T-cell (primary cell): ENCODE data around the gene CAMKK1. TPM values are rescaled to one million over a fixed set of nuclear protein-coding genes. Genes with fewer than 3 reads are reported as not detected.

Experiments
- ATAC-seq, 4 experiments: fragments of 200-7000 bp in 3 of 4; fragments of 150-1000 bp in 1 of 4; cut with Tn5 transposase; replicated peaks in 1 of 4; 1 replicate in 3 of 4; 2 replicates in 1 of 4; pipeline ENCODE4 v1.10.0; 2021; ENCODE audit warnings: moderate library complexity in 3 of 4, mild to moderate bottlenecking in 2 of 4, moderate number of reproducible peaks in 1 of 4
- CTCF ChIA-PET, 2 donors: fragments of 300-600 bp; sonication (Branson Sonifier 250); formaldehyde crosslinking; loops; one replicate each; lab custom pipeline; 2022; ENCODE audit warnings: antibody characterized with exemption in 2 of 2; lab: Charles Lee
- POLR2A ChIA-PET, 2 donors: fragments of 300-600 bp; sonication (Branson Sonifier 250); formaldehyde crosslinking; loops; one replicate each; lab custom pipeline; 2022; ENCODE audit warnings: antibody characterized with exemption in 2 of 2; lab: Charles Lee
- DNase-seq, 35 experiments: peaks; one replicate each; pipeline versions ENCODE4 v3.0.0 to v3.0.0-alpha.2; 2013 to 2023
- H3K27ac ChIP-seq: one replicate; pipeline ENCODE4 v1.5.1; 2013; ENCODE audit warnings: low read length
- H3K27me3 ChIP-seq, 2 experiments: replicated peaks in 1 of 2; 1 replicate in 1 of 2; 2 replicates in 1 of 2; pipeline versions ENCODE4 v1.6.1 to v1.7.0; 2013; ENCODE audit warnings: low read length in 1 of 2, mixed read lengths in 1 of 2; ENCODE audit not compliant: control insufficient read depth in 2 of 2, insufficient read depth in 2 of 2; ENCODE audit errors: extremely low read depth in 1 of 2
- H3K36me3 ChIP-seq, 2 donors: 1 replicate in 1 of 2; 2 replicates in 1 of 2; pipeline versions ENCODE4 v1.6.1 to v1.7.0; 2013; ENCODE audit warnings: low read length in 1 of 2; ENCODE audit not compliant: control insufficient read depth in 2 of 2, insufficient read depth in 1 of 2; ENCODE audit errors: extremely low read depth in 1 of 2
- H3K4me1 ChIP-seq, 2 experiments: 1 replicate in 1 of 2; 2 replicates in 1 of 2; pipeline versions ENCODE4 v1.6.1 to v1.7.0; 2013; ENCODE audit warnings: low read length in 2 of 2, mixed read lengths in 1 of 2; ENCODE audit not compliant: insufficient read depth in 2 of 2, control insufficient read depth in 1 of 2; ENCODE audit errors: extremely low read depth in 1 of 2
- H3K4me3 ChIP-seq, 2 donors: 1 replicate in 1 of 2; 2 replicates in 1 of 2; pipeline versions ENCODE4 v1.5.1 to v1.7.0; 2013; ENCODE audit warnings: mild to moderate bottlenecking in 2 of 2, low read length in 1 of 2, moderate library complexity in 1 of 2; ENCODE audit not compliant: control insufficient read depth in 1 of 2; ENCODE audit errors: extremely low read depth in 1 of 2
- H3K9me3 ChIP-seq: 2 replicates; pipeline ENCODE4 v1.7.0; 2013
- H3K27ac Mint-ChIP-seq, 2 donors: one replicate each; pipeline ENCODE4 v1.8.0; 2020 to 2021; ENCODE audit warnings: mild to moderate bottlenecking in 2 of 2, mixed read lengths in 2 of 2
- H3K27me3 Mint-ChIP-seq, 2 donors: one replicate each; pipeline ENCODE4 v1.8.0; 2021 to 2022; ENCODE audit warnings: mixed read lengths in 2 of 2
- H3K36me3 Mint-ChIP-seq: one replicate; pipeline ENCODE4 v1.8.0; 2021; ENCODE audit warnings: mixed read lengths
- H3K4me1 Mint-ChIP-seq, 3 donors: one replicate each; pipeline ENCODE4 v1.8.0; 2020 to 2022; ENCODE audit warnings: mixed read lengths in 3 of 3, mild to moderate bottlenecking in 1 of 3
- H3K4me3 Mint-ChIP-seq, 3 donors: one replicate each; pipeline ENCODE4 v1.8.0; 2020 to 2022; ENCODE audit warnings: mild to moderate bottlenecking in 3 of 3, mixed read lengths in 3 of 3, moderate library complexity in 3 of 3
- H3K9me3 Mint-ChIP-seq, 3 donors: one replicate each; pipeline ENCODE4 v1.8.0; 2020 to 2022; ENCODE audit warnings: mixed read lengths in 3 of 3
- WGBS: methylation state at CpG from one replicate; pipeline ENCODE4 v1.1.5; 2013; ENCODE audit warnings: missing lambda C conversion rate; ENCODE audit not compliant: insufficient coverage; 5-methylcytosine and 5-hydroxymethylcytosine counted together
- total RNA-seq, 35 experiments: library from RNA in 6 of 35; stranded (reverse) in 6 of 35; fragments of 120-200 nt in 1 of 35; gene quantifications; one replicate each; pipeline versions ENCODE4 v1.2.1 to v1.2.4 and lab custom pipeline; 2013 to 2026

Gene CAMKK1
- total RNA-seq, 5 donors from 2014 or later (not counting 1 experiment from before 2014, with no cell fraction given) = 5.3 to 11.0 (median 6.0) TPM

DNA sequence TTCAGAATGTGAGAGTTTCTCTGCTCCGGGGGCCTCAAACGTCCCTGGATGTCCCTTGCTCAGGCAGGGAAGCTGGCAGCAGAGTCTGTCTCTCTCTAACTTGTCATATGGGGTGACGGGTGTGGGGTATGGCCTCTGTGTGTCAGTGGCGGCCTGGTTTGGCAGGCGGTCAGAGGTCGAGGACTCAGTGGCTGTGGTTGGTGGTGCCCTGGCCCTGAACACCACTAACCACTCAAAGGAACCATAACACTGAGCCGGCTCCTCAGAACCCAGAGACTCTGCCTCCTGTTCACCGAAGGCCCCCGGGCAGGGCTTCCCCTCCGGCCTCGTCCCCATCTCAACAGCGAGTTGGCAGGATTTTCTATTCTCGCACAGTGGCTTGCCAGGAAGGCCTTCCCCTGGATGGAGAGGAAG is 22.7 kb upstream of the CAMKK1 start:
- Histone ChIP-seq H3K27ac (no peak overlapping the region), H3K9me3 (no peaks in the 10 kb centered on the region), H3K36me3 (no peaks in the 10 kb centered on the region), H3K27me3 (peaks cover 0 to 4% of the 10 kb centered on the region in 2 experiments), H3K4me3 (no peak overlapping the region), H3K4me1 (peaks cover 21 to 59% of the 10 kb centered on the region in 2 experiments)
- no peaks in the 10 kb centered on the region for H3K27me3 Mint-ChIP-seq
- peak overlapping the region; percentile 28 to 48 for H3K27ac Mint-ChIP-seq
- H3K9me3 Mint-ChIP-seq = no peaks in the 10 kb centered on the region
- POLR2A ChIA-PET = no interaction called here
- peaks cover 38 to 57% (median 48%) of the 10 kb centered on the region in 3 donors for H3K4me1 Mint-ChIP-seq
- CTCF ChIA-PET = interaction anchor here in 1 of 2 donors (0.6 kb wide), 1 partner anchor 35 kb away, joined by 7 read pairs; no protein-coding TSS in a partner anchor
- no peaks in the 10 kb centered on the region for H3K36me3 Mint-ChIP-seq
- ATAC-seq (no peak), DNase-seq (peak in 3 of 35 experiments; percentile 11 to 19 (median 13))
- H3K4me3 Mint-ChIP-seq = peak overlapping the region in 2 of 3 donors; percentile 60 to 71
- 81% methylated on average over 11 of the region's 13 CpGs for WGBS

- H3K36me3 Mint-ChIP-seq = no peaks in the 10 kb centered on the region
- Histone ChIP-seq H3K9me3 (no peaks in the 10 kb centered on the region), H3K27me3 (peaks cover 0 to 4% of the 10 kb centered on the region in 2 experiments), H3K27ac (peak overlapping the region; percentile 14), H3K4me1 (peaks cover 24 to 64% of the 10 kb centered on the region in 2 experiments), H3K36me3 (no peaks in the 10 kb centered on the region), H3K4me3 (no peak overlapping the region)
- H3K4me3 Mint-ChIP-seq = peak overlapping the region in 2 of 3 donors; percentile 12 to 53
- H3K4me1 Mint-ChIP-seq = peaks cover 38 to 61% (median 50%) of the 10 kb centered on the region in 3 donors
- ATAC-seq (no peak), DNase-seq (peak in 3 of 35 experiments; percentile 12 to 44 (median 14))
- H3K27ac Mint-ChIP-seq = peak overlapping the region; percentile 4 to 76
- WGBS = 84% methylated on average over 3 of the region's 10 CpGs
- ChIA-PET POLR2A (no interaction called here), CTCF (interaction anchor here (0.6 to 1.9 kb wide), 15 partner anchors 9 to 175 kb away, joined by 3 to 12 read pairs (median 3); partner anchors contain the start of gene NCBP3 (in 1 of the 2))
- no peaks in the 10 kb centered on the region for H3K27me3 Mint-ChIP-seq
- no peaks in the 10 kb centered on the region for H3K9me3 Mint-ChIP-seq
These were observed 21.4 kb upstream of the CAMKK1 start for GRCh38 chr17:3914312-3914670.

GRCh38 chr17:3913531-3914311 is 20.9 kb upstream of the CAMKK1 start:
- H3K27me3 ChIP-seq = peaks cover 0 to 4% of the 10 kb centered on the region in 2 experiments
- H3K4me1 Mint-ChIP-seq = peaks cover 38 to 61% (median 50%) of the 10 kb centered on the region in 3 donors
- no peaks in the 10 kb centered on the region for H3K27me3 Mint-ChIP-seq
- DNase-seq (peak; percentile 41 to 88 (median 73)), ATAC-seq (peak; percentile 41 to 80 (median 67))
- POLR2A ChIA-PET = no interaction called here
- no peaks in the 10 kb centered on the region for H3K9me3 ChIP-seq
- peaks cover 24 to 64% of the 10 kb centered on the region in 2 experiments for H3K4me1 ChIP-seq
- CTCF ChIA-PET = interaction anchor here (0.6 to 1.9 kb wide), 15 partner anchors 19 to 175 kb away, joined by 3 to 12 read pairs (median 3); partner anchors contain the start of gene NCBP3 (in 1 of the 2)
- no peaks in the 10 kb centered on the region for H3K36me3 Mint-ChIP-seq
- no peaks in the 10 kb centered on the region for H3K36me3 ChIP-seq
- 28% methylated on average over 17 of the region's 17 CpGs for WGBS
- peak overlapping the region in 2 of 3 donors; percentile 12 to 17 for H3K4me3 Mint-ChIP-seq
- peak overlapping the region; percentile 11 to 76 for H3K27ac Mint-ChIP-seq
- H3K9me3 Mint-ChIP-seq = no peaks in the 10 kb centered on the region
- no peak overlapping the region for H3K27ac ChIP-seq
- no peak overlapping the region for H3K4me3 ChIP-seq

GRCh38 chr17:3912827-3913226 is 20.0 kb upstream of the CAMKK1 start:
- Histone ChIP-seq H3K36me3 (no peaks in the 10 kb centered on the region), H3K4me1 (peaks cover 24 to 64% of the 10 kb centered on the region in 2 experiments), H3K27me3 (peaks cover 0 to 4% of the 10 kb centered on the region in 2 experiments), H3K27ac (no peak overlapping the region), H3K4me3 (no peak overlapping the region), H3K9me3 (no peaks in the 10 kb centered on the region)
- ATAC-seq (no peak), DNase-seq (no peak)
- Mint-ChIP-seq H3K27ac (peak overlapping the region in 1 of 2 donors; percentile 44), H3K4me1 (peaks cover 38 to 56% (median 48%) of the 10 kb centered on the region in 3 donors), H3K9me3 (no peaks in the 10 kb centered on the region), H3K27me3 (no peaks in the 10 kb centered on the region), H3K4me3 (no peak overlapping the region), H3K36me3 (no peaks in the 10 kb centered on the region)
- ChIA-PET POLR2A (interaction anchor here in 1 of 2 donors (0.6 kb wide), 1 partner anchor 19 kb away, joined by 3 read pairs; no protein-coding TSS in a partner anchor), CTCF (interaction anchor here in 1 of 2 donors (0.9 to 1.9 kb wide), 4 partner anchors 15 to 52 kb away, joined by 3 to 12 read pairs (median 6); no protein-coding TSS in a partner anchor)
- WGBS = no CpG with 5 or more reads among the region's 2 CpGs

DNA sequence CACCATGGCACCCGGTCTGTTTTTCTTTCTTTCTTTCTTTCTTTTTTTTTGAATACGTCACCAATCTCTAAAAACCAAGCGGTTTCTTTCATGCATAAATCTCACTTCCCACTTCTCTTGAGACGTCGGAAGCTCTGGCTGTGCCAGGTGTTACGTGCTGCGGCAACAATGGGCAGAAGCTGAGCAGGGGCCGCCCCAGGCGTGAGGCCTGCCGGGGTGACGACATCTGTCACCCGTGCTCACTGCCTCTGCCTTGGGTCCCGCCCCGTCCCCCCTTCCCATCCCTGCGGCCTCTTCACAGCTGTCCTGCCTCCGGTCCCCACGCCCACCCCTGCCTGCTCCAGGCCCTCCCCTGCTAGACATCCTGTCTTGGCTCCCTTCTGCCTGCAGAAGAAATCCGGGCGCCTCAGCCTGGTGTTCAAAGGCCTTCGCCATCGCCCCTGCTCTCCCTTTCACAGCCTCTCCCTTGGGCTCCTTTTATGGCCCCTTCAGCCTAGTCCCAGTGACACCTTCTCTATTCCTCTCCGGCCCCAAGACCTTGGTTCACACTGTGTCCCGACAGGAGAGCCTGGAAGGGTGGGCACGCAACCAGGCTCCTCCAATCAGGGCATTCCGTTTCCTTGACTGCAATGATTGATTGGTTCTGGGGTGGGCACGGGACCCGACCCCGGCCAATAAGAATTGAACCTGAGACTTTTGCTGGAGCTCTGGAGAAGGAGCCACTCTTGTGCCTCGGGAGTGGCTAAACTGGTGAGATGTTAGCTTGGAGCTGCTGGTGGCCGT is 18.6 kb upstream of the CAMKK1 start:
- ATAC-seq (peak; percentile 75 to 94 (median 78)), DNase-seq (peak in 34 of 35 experiments; percentile 38 to 93 (median 76))
- Histone ChIP-seq H3K9me3 (no peaks in the 10 kb centered on the region), H3K27me3 (peaks cover 0 to 4% of the 10 kb centered on the region in 2 experiments), H3K4me3 (no peak overlapping the region), H3K36me3 (no peaks in the 10 kb centered on the region), H3K4me1 (peaks cover 12 to 51% of the 10 kb centered on the region in 2 experiments), H3K27ac (peak overlapping the region; percentile 59)
- ChIA-PET POLR2A (interaction anchor here (0.6 to 0.8 kb wide), 5 partner anchors 10 to 1614 kb away, joined by 3 to 8 read pairs (median 4); no protein-coding TSS in a partner anchor), CTCF (interaction anchor here in 1 of 2 donors (0.7 to 1.2 kb wide), 4 partner anchors 14 to 96 kb away, joined by 3 to 5 read pairs (median 3); partner anchors contain the start of gene NCBP3)
- WGBS = 22% methylated on average over 21 of the region's 30 CpGs
- no peaks in the 10 kb centered on the region for H3K27me3 Mint-ChIP-seq
- H3K4me1 Mint-ChIP-seq = peaks cover 32 to 45% (median 38%) of the 10 kb centered on the region in 3 donors
- H3K27ac Mint-ChIP-seq = peak overlapping the region; percentile 84 to 87
- H3K9me3 Mint-ChIP-seq = no peaks in the 10 kb centered on the region
- peak overlapping the region; percentile 55 to 62 (median 58) for H3K4me3 Mint-ChIP-seq
- H3K36me3 Mint-ChIP-seq = no peaks in the 10 kb centered on the region
